Activated CD4-positive, alpha-beta T cell treated with anti-CD3 and anti-CD28 coated beads for 1 hour (primary cell): ENCODE data around the gene FKBP8.
"Not testable (repeated sequence)": the region's sequence is repeated elsewhere in the genome, so short reads cannot be mapped to it uniquely, and the experiment has no call there.

Experiments
- DNase-seq: peaks from one replicate; pipeline ENCODE4 v3.0.0-alpha.2; 2020

Gene FKBP8

DNA sequence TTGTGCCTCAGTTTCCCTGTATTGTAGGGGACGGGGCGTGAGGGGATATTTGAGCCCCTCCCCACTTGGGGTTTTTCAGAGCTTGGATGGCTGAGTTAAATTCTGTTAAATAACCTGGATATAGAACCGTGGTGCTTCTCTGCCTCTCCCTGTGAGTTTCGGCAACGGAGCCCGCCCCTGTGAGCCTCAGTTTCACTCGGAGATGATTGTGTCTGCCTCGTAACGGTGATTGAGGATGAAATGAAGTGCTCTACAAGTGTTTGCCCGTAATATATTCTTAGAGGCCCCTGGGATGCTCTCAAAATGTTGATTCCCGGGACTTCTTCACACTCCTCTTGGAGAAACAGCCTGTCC, 14.8 kb upstream of the FKBP8 start:
- no peak for DNase-seq

DNA sequence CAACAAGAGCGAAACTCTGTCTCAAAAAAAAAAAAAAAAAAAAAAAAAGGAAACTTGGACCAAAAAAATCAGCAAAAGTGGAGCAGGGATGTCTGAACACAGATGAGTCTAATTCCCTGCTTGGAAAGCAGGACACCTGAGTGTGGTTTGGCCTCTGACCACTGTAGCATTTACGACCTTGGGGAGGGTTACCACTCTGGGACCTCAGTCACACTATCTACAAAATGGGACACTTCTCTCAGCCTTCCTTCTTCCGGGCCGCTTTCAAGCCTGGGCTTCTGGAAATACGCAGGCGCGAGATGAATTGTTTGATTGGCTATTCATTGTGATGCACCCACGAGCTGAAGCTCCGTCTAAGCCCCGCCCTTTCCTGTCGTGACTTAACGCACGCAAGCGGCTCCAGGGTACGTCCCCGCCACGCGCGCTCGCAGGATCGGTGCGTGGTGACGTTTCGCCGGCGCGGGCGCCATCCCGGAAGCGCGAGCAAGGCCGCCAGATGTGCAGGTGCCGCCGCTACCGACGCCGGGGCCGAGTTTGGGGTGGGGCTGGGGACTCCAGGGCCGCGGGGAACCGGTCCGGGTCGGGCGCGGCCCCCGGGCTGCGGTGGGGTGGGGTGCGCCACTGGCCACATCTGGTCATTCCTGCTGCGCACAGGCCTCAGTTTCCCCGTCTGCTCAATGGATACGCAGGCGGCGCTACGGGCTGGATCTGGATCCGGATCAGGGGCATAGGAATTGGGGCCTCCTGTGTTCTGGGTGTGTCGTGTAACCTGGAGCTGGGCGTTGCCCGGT, 14.2 kb upstream of the FKBP8 start, which contains the start of gene KXD1:
Gene KXD1 (plus strand): TSS at position 460 of the 791 bp plus-strand sequence. CDS start 4,187 bp downstream, outside the sequence.
- DNase-seq: peak; percentile 96

DNA sequence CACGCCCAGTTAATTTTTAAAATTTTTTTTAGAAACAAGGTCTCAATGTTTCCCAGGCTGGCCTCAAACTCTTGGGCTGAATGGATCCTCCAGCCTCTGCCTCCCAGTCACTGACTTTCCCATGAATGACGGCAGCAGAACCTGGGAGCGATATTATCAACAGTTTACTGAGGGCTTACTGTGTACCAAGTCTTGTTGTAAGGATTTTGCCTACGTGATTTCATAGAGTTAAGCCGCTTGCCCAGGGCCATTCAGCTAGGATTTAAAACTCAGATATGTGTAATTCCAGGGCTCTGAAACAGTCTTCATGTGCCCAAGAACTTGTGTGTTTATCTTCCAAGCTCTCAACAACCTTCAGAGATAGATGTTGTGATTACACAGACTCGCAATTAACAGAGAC, 8.3 kb upstream of the FKBP8 start:
- DNase-seq: no peak

DNA sequence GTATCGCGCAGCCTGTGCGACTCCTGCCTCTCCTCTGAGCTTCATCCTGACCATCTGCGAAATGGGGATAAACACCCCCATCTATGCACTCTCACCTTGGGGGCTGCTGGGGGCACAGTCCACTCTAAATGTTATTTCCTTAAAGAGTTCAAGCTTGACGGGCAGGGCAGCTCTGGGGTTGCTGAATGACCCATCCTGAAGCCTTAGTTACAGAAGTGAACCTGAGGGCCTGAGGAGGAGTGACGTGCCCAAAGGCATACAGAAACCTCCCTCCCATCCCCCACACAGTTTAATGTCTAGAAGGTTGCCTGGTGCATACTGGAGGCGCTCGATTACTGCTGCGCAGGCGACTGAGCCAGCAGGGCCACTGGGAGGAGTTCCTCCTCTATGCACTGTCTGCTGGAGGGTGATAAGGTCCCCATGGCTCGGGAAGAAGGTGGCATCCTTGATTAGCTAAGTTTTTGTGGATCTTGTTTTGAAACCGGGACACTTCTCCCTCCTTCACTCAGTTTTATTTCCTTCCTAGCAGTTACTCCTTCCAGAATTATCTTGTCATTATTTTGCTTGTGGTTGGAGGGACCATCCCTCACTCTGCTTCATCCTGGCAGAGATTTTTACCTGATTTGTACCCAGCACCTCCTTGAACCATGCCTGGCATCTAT, 572 bp upstream of the FKBP8 start:
- peak; percentile 47 for DNase-seq

DNA sequence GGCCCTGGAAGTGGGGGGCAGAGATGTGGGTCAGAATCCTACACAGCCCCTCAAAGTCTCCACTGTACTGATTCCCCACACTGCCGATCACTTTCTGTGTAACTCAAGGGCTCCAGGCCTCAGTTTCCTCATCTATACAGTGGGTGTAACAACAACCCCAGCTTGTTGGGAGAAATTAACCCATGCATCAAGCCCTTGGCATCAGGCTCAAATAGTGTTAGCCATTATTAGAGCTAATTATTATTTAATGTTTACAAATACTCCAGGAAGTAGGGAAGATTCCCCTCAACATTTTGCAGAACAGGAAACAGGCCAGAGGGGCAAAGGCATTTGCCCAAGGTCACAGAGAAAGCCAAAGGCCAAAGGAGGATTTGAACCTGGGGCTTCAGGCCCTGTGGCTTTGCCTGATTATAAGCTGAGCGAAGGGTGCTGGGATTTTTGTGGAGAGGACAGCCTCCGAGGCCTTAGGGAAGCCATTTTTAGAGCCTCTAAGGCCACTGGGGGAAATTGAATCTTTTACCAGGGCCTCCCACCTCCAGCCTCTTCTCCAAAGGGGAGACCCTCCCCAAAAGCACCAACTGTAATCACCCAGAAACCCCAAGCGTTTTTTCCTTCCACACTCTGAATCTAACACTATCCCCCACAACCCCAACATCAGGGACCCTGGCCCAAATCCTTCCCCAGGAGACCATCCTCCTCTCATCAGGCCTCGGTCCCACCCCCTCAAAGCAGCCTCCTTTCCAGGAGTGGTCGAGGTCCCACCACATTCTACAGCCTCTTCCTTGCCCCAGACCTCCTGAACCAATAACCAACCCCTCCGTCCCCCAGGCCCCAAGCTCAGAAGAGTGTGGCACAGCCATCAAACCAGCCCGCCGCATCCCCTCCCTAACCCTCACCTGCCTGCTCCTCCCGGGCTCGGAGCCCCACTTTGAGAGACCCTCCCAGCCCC, 1.1 kb downstream of the FKBP8 start:
- no peak for DNase-seq

DNA sequence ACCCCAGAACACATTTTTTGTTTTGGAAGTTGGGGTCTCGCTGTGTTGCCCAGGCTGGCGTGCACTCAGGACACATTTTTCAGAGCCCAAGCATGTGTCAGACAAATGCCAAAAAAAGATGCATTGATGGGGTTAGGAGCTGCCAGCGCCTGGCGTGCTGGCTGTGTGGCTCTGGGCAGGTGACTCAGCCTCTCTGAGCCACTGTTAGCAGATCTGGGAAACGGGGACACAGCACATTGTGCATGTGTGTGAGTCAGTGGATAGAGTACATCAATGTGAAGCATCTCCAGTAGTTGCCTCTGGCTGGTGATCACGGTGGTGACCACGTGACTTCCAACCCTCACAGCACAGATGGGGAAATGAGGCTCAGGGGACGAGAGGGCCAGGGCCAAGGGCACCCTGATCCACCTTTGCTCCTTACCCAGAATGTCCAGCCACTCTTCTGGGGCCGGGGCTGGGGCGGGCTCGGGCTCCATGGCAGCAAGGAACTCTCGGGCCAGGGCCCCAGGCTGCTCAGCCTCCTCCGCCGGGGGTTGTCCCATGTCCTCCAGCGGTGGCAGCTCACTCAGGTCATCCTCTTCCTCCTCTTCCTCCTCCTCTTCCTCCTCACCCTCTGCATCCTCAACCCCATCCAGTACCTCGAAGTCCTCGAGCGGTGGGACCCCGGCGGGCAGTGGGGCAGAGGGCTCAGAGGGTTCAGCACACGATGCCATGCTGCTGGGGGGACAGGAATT, 1.9 kb downstream of the FKBP8 start:
- no peak for DNase-seq

DNA sequence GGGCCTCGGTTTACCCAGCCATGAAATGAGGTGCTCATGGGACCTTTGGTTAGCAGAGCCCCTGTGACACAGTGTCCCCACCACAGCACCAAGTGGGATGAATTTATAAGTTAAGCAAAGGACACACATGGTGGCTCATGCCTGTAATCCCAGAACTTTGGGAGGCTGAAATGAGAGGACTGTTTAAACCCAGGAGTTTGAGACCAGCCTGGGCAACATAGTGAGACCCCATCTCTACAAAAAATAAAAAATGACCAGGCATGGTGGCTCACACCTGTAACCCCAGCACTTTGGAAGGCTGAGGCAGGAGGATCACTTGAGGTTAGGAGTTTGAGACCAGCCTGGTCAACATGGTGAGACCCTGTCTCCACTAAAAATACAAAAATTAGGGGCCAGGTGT, 3.2 kb downstream of the FKBP8 start:
- not testable (repeated sequence) for DNase-seq

DNA sequence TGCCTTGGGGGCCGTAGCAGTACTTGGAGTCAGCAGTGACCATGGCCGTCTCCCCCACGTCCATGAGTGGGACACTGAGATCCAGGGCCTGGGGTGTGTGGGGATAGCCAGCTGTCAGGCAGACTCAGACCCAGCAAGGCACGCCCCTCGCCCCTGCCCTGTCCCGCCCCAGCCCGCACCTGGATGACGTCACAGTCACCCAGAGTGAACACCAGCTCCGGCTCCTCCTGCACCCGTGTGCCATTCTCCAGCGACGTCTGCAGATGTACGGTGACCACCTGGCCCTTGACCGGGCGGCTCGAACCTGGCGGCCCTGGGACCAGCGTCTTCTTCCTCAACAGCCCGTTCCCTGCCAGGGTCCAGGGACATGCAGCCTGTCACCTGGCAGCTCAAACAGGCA, 4.0 kb downstream of the FKBP8 start:
- DNase-seq: no peak

DNA sequence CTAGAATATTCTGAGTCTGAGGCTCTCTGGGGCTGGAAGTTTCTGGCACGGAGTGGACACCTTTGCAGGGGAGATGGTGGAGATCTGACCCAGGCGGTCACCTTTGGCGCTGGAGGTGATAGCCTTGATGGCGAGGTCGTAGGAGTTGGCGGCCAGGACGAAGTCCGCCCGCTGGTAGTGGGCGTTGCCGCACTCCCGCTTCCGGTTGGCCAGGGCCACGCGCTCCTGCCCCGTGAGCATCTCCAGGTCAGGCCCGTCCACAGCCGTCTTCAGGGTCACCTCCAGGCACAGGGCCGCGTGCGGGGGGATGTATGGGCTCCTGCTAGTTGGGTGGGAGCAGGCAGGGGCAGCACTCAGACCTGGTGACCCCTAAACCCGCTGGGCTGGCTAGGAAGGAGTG, 5.3 kb downstream of the FKBP8 start:
- no peak for DNase-seq

DNA sequence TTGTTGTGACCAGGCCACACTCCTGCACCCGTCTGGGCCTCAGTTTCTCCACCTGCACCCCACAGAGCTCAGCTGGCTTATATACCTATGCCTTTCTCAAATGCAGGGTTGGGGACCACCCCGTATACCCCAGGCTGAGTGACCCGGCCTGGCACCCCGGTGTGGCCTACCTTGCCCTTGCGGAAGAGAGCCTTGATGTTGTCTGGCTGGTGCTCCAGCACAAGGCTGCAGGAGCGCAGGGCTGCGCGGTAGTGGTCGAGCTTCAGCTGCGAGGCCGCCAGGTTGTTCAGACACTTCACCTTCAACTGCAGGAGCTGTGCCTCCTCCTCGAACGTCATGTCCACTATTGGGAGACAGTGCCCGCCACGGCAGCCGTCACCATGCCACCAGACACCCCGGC, 5.9 kb downstream of the FKBP8 start:
- DNase-seq: no peak

DNA sequence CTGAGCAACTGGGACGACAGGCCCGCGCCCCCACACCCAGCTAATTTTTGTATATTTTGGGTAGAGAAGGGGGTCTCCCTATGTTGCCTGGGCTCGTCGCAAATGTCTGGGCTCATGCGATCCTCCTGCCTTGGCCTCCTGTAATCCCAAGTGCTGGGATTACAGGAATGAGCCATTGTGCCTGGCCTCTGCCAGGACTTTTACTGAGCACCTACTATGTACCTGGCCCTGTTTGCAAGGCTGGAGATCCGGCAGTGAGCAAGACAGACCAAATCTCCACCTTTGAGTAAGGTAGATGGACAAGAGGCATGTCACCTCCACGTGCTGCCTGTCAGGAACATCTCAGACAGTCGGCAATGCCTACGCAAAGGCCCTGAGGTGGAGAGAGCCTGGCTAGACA, 6.9 kb downstream of the FKBP8 start:
- no peak for DNase-seq

DNA sequence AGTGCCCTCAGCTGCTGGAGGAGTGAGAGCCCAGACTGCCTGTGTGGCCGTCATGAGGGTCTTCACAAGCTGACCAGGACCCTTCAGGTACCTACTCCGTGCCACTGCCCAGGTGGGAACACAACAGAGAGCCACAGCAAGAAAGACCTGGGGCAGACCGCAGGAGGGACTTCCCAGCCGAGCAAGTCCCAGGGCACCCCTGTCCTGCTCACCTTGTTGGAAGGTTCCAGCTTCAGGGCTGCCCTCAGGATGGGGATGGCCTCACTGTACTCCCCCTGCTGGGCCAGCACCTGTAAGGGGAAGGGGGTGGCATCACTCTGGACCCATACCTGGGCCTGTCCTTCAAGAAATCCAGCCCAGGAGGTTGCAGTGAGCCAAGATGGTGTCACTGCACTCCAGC, 10.3 kb downstream of the FKBP8 start:
- DNase-seq: no peak

DNA sequence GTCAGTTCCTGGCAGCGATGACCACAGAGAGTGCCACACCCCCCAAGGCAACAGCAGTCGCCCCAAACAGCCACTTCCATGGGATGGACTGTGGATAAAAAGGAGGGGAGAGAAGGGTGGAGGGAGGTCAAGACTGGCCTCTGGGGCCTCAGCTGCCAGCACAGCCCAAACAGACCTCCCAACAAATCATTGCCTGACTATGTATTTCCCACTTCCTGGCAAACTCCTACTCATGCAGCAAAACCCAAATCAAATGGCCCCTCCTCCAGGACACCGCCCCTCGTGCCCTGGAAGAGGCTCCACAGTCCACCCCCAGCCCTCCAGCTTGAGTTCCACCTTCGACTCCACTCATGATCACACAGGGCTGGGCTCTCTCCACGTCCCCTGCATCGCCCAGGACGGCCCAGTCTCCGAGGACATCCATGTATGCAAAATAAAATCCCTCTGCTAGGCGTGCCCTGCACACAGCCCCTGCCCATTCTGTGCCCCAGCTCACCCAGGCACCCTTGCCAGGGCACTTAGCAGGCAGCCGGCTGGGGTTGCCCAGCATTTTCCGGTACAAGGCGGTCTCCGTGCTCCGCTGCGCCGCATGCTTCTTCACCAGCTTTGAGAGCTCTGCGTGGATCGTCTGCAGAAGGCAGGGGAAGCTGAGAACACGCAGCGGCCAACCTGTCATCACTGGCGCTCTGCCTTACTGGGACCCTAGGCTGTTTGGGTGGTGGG, 11.0 kb downstream of the FKBP8 start:
- no peak for DNase-seq

DNA sequence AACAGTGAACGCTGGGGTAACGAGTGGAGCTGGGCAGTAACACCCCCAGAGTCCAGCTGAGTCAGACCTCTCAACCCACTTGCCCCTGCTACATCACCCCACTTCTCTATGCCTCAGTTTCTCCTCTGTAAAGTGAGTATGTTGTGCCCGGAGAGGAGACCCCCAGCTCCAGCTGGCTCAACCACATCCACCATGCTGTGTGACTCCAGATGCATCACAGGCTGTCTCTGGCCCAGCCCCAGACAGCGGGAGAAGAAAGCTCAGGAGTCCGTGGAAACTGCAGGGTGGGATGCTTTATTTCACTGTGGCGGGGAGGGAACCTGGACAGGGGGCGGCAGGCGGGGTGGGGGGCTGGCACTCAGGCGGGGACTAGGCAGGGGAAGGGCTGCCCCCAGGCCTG, 11.9 kb downstream of the FKBP8 start:
- DNase-seq: no peak

DNA sequence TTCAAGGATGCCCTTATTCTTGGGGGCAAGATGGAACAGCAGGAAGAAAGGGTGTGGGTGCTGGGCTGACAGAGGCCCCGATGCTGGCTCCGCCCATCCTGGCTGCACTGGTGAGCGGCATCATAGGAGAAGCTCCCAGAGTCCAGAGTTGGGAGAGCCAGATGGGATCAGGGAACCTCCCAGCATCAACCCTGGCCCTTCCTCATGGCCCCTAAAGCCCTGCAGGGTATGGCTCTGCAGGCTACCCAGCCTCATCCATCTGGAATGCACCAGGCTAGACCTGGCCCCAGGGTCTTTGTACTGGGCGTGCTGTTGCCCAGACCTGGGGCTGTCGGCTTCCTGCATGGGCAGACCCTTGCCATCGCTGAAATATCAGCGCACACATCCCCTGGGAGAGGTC, 13.6 kb downstream of the FKBP8 start:
- no peak for DNase-seq

DNA sequence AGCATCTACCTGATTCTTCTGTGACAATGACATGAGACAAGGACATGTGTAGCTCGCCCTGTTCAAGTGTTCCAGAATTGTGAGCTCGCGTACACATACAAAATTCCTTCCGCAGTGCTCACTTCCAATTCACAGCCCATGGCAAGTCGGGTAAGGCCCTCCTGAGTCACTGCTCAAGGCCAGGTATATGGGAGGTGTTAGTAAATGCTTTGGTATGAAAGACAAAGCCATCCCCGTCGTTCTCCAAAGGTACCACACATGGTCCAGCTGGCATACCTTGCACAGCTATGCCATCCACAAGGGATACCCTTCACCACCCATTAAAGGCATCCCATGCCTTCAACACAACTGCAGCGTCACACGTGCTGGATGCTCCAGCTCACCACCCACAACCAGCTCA, 17.1 kb downstream of the FKBP8 start:
- no peak for DNase-seq

DNA sequence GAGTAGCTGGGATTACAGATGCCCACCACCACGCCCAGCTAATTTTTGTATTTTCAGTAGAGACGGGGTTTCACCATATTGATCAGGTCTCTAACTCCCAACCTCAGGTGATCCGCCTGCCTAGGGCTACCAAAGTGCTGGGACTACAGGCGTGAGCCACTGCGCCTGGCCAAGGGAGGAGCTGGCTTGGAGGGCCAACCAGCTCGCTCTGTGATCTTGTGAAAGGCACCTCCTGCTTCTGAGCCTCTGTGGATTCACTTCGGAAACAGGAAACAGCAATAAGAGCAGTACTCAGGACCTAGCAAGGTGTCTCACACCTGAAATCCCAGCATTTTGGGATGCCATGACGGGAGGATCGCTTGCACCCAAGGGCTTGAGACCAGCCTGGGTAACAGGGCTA, 19.5 kb downstream of the FKBP8 start:
- DNase-seq: no peak

DNA sequence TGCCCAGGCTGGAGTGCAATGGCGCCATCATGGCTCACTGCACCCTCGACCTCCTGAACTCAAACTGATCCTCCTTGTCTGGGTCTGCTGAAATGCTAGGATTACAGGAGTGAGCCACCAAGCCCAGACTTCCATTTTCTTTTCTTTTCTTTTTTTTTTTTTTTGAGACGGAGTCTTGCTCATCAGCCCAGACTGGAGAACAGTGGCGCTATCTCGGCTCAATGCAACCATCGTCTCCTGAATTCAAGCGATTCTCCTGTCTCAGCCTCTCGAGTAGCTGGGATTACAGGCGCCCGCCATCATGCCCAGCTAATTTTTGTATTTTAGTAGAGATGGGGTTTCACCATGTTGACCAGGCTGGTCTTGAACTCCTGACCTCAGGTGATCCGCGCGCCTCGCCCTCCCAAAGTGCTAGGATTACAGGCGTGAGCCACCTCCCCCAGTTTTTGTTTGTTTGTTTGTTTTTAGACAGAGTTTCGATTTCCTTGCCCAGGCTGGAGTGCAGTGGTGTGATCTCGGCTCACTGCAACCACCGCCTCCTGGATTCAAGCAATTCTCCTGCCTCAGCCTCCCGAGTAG, 20.4 kb downstream of the FKBP8 start:
- not testable (repeated sequence) for DNase-seq

DNA sequence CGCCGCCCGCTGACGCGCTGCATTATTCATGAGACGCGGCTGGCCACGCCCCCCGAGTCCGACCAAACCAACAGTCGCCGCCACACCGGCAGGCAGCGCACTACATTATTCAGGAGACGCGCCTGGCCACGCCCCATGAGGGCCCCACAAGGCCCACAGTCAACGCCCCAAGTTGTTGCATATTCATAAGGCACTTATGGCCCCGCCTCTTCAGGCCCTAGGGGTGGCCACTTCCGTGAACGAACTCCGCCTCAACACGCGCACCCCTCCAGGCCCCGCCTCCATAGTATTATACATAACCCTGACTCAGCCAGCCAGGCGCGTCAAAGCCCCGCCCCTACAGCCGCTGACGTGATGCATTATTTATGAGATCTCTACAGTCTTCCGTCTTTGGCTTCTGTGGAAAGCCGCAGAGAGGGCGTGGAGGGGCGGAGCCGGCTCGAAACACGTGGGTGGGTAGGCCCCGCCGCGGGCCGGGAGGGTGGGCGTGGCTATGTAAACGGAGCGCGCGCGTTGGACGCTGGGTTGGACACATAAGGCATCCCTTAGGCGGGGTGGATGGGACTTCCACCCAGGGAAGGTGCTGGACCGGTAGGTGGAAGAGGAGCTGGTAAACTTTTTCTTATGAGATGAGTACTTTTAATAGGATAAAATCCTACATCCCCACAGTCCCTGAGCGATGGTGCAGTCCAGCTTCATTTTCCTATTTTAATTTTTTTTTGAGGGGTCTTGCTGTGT, 21.1 kb downstream of the FKBP8 start:
- peak; percentile 100 for DNase-seq

DNA sequence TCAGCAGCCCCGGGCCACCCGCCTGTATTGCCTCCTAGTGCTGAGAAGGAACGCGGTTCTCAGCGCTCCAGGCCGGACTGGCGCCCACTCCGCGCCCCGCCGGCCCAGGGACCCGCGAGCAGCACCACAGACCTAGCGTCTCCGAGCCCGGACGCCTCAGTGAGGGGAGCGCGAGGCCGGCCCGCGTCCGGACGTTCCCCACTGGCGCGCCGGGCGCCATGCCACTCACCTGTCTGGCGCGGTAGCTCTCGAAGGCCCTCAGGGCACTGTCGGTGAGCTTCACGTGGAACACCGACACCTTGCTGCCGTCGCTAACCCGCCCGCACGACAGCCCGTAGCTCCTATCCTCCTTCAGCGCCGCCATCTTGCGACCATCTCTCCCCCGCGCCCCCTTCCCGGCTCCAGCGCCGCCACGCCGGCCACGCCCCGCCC, 21.7 kb downstream of the FKBP8 start, which contains the start of gene ELL:
Gene ELL (minus strand): TSS at position 379 of the 432 bp plus-strand sequence. CDS start 15 bp downstream, at position 364.
- no peak for DNase-seq
